Left ventricle myocardium inferior (tissue), 1 donor: ENCODE measurements around the gene GBA2. TPM values are rescaled to one million over a fixed set of nuclear protein-coding genes. Genes with fewer than 3 reads are reported as not detected.

Source experiments
- DNase-seq: peaks from one replicate; pipeline ENCODE4 v3.0.0-alpha.2; 2020
- H3K27ac ChIP-seq: fragments of 200-600 bp; replicated peaks from 2 replicates; pipeline ENCODE4 v1.8.0; 2021
- H3K27me3 ChIP-seq: fragments of 200-600 bp; 2 replicates; pipeline ENCODE4 v1.8.0; 2021; ENCODE audit warnings: low read depth
- H3K36me3 ChIP-seq: fragments of 200-600 bp; 2 replicates; pipeline ENCODE4 v1.8.0; 2021
- H3K4me1 ChIP-seq: fragments of 200-600 bp; 2 replicates; pipeline ENCODE4 v1.8.0; 2021
- H3K4me3 ChIP-seq: fragments of 200-600 bp; 2 replicates; pipeline ENCODE4 v1.8.0; 2021; ENCODE audit warnings: mild to moderate bottlenecking, moderate library complexity
- H3K9me3 ChIP-seq: fragments of 200-600 bp; replicated peaks from 2 replicates; pipeline ENCODE4 v1.8.0; 2021
- CTCF ChIP-seq: fragments of 200-600 bp; IDR thresholded peaks from 2 replicates; pipeline ENCODE4 v1.8.0; 2021; ENCODE audit warnings: antibody characterized with exemption, mild to moderate bottlenecking, borderline replicate concordance
- intact Hi-C: fragments of 100-400 bp; cut with micrococcal nuclease; formaldehyde crosslinking; loops from one replicate; pipeline ENCODE4 v1.11.0; 2022
- total RNA-seq: library from RNA; stranded (reverse); fragmentation: NEBNext Ultra II Directional; extraction: Animal tissue kit (Norgen Biotek cat#: 25700); gene quantifications from one replicate; pipeline ENCODE4 v1.2.1, GENCODE V29; 2021
- donor health status: DM: no; HTN: yes; CAD: no; lungs with severe emphysema.

Gene GBA2
- total RNA-seq, 1 donor from 2014 or later = 75.0 TPM

DNA sequence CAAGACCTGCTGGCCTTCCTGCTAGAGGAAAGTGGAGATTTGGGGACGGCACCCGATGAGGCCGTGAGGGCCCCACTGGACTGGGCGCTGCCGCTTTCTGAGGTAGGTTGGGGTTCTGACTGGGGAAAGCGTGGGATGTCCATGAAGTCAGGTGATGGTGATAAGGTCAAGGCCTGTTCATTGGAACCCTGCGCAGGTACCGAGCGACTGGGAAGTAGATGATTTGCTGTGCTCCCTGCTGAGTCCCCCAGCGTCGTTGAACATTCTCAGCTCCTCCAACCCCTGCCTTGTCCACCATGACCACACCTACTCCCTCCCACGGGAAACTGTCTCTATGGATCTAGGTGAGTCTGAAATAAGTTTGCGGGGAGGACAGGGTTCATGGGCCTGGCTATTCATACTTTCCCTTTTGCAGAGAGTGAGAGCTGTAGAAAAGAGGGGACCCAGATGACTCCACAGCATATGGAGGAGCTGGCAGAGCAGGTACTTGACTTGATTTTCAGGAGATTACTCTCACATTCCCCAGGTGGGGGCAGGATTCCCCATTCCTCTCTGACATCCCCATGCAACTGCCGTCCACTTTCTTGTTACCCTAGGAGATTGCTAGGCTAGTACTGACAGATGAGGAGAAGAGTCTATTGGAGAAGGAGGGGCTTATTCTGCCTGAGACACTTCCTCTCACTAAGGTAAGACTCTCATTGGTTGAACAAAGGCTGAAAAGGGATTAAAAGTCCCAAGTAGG, 16.1 kb downstream of the GBA2 start:
- H3K9me3 ChIP-seq = no peaks in the 10 kb centered on the region
- intact Hi-C loops = loop anchor here (5.0 kb wide), 1 partner anchor 86 kb away; no protein-coding TSS in a partner anchor
- H3K4me3 ChIP-seq = peak overlapping the region; percentile 82
- DNase-seq = no peak
- H3K4me1 ChIP-seq = peaks cover 73% of the 10 kb centered on the region
- H3K27ac ChIP-seq = peak overlapping the region; percentile 99
- no peak for TF ChIP-seq CTCF
- H3K27me3 ChIP-seq = no peaks in the 10 kb centered on the region
- H3K36me3 ChIP-seq = peaks cover 47% of the 10 kb centered on the region

DNA sequence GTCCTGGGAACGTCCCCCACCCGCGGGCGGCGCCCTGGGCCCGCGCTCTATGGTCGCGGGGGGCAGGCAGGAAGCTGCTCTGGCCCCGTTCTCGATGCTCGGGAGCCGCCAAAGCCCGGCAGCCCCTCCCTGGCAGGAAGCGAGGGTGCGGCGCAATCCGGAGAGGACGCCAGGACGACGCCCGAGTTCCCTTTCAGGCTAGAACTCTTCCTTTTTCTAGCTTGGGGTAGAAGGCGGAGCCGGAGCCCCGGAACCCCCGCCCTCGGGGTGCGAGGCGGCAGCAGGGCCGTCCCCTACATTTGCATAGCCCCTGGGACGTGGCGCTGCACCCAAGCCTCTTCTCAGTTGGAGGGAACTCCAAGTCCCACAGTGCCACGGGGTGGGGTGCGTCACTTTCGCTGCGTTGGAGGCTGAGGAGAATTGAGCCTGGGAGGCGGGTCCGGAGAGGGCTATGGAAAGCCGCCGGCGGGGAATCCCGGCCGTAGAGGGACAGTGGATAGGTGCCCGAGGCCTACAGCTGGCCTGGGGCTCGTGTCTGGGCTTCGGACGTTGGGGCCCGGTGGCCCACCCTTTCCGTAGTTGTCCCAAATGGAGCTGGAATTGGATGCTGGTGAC, 16.7 kb downstream of the GBA2 start, which contains the start of the genes CREB3 and TLN1:
Gene CREB3, plus strand, starts transcription at position 482 of the 615 bp plus-strand sequence. Its CDS starts 107 bp downstream, at position 589.
Gene TLN1, minus strand, starts transcription at position 11 of the 615 bp plus-strand sequence. CDS start 6,501 bp downstream, outside the sequence.
- intact Hi-C loops = loop anchor here (5.0 kb wide), 1 partner anchor 85 kb away; no protein-coding TSS in a partner anchor
- Histone ChIP-seq H3K27me3 (no peaks in the 10 kb centered on the region), H3K4me3 (peak within 1 kb of the TSS; percentile 82), H3K36me3 (peaks cover 40% of the 10 kb centered on the region), H3K4me1 (peaks cover 79% of the 10 kb centered on the region), H3K9me3 (no peaks in the 10 kb centered on the region), H3K27ac (peak within 1 kb of the TSS; percentile 99)
- TF ChIP-seq CTCF = no peak
- peak; percentile 98 for DNase-seq

- H3K27ac ChIP-seq = peak overlapping the region; percentile 99
- intact Hi-C loops = loop anchor here (5.0 kb wide), 1 partner anchor 84 kb away; no protein-coding TSS in a partner anchor
- DNase-seq = no peak
- peaks cover 33% of the 10 kb centered on the region for H3K36me3 ChIP-seq
- H3K9me3 ChIP-seq = no peaks in the 10 kb centered on the region
- peak overlapping the region; percentile 82 for H3K4me3 ChIP-seq
- no peak for TF ChIP-seq CTCF
- H3K4me1 ChIP-seq = peaks cover 81% of the 10 kb centered on the region
- no peaks in the 10 kb centered on the region for H3K27me3 ChIP-seq
These were observed 17.4 kb downstream of the GBA2 start for GRCh38 chr9:35731415-35732184.

DNA sequence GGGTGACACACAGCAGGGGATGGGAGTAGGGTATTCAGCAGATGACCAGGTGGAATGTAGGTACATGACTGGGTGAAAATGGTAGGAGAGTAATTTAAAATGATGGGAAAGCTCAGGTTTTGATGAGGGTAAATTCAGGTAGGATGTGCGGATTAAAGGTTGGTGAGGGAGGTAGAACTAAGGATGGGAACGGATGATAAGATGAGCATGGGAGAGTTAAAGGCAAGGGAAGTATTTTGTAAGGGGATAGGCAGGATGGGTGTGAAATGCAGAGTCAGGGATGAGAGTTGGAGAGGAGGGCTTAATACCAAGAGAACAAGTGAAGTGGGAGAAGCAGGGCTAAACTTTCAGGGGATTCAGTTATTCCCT, 18.6 kb downstream of the GBA2 start:
- intact Hi-C loops = loop anchor here (5.0 kb wide), 1 partner anchor 83 kb away; no protein-coding TSS in a partner anchor
- Histone ChIP-seq H3K4me1 (peaks cover 82% of the 10 kb centered on the region), H3K27ac (peak overlapping the region; percentile 99), H3K36me3 (peaks cover 26% of the 10 kb centered on the region), H3K4me3 (peak overlapping the region; percentile 82), H3K9me3 (no peaks in the 10 kb centered on the region), H3K27me3 (no peaks in the 10 kb centered on the region)
- TF ChIP-seq CTCF = no peak
- no peak for DNase-seq
